ENCODE results near the gene SHISA4.
A peak's percentile ranks its signal among the peaks of the same experiment; 100 is the strongest.
"Not testable (repeated sequence)": the region's sequence is repeated elsewhere in the genome, so short reads cannot be mapped to it uniquely, and the experiment has no call there.

Gene SHISA4

GRCh38 chr1:201898992-201899391 lies 10.3 kb downstream of the SHISA4 start:
- no peak for DNase-seq (ENCODE audit: low spot score)

- no peak for DNase-seq (ENCODE audit: low spot score)
Measured at GRCh38 chr1:201899683-201900429, 11.2 kb downstream of the SHISA4 start.

- DNase-seq (ENCODE audit: low spot score) = no peak
Measured at GRCh38 chr1:201900476-201900875, 11.8 kb downstream of the SHISA4 start.

GRCh38 chr1:201901036-201901435 lies 12.3 kb downstream of the SHISA4 start:
- not testable (repeated sequence) for DNase-seq (ENCODE audit: low spot score)

- no peak for DNase-seq (ENCODE audit: low spot score)
Measured at GRCh38 chr1:201902198-201902597, 13.5 kb downstream of the SHISA4 start.

- DNase-seq (ENCODE audit: low spot score) = no peak
Measured at GRCh38 chr1:201903135-201903534, 14.4 kb downstream of the SHISA4 start.

GRCh38 chr1:201904579-201904978 lies 15.9 kb downstream of the SHISA4 start:
- DNase-seq (ENCODE audit: low spot score) = no peak

GRCh38 chr1:201905234-201905890 lies 16.7 kb downstream of the SHISA4 start:
- DNase-seq (ENCODE audit: low spot score) = no peak

- no peak for DNase-seq (ENCODE audit: low spot score)
Measured at GRCh38 chr1:201906336-201906735, 17.6 kb downstream of the SHISA4 start.

- no peak for DNase-seq (ENCODE audit: low spot score)
Measured at GRCh38 chr1:201907621-201908020, 18.9 kb downstream of the SHISA4 start.

GRCh38 chr1:201911826-201912571 lies 23.3 kb downstream of the SHISA4 start:
- no peak for DNase-seq (ENCODE audit: low spot score)

- no peak for DNase-seq (ENCODE audit: low spot score)
Measured at GRCh38 chr1:201912832-201913231, 24.1 kb downstream of the SHISA4 start.

- DNase-seq (ENCODE audit: low spot score) = no peak
Measured at GRCh38 chr1:201914456-201915235, 25.9 kb downstream of the SHISA4 start.

GRCh38 chr1:201916649-201917249 lies 28.1 kb downstream of the SHISA4 start:
- peak; percentile 63 for DNase-seq (ENCODE audit: low spot score)

GRCh38 chr1:201917362-201918033 lies 28.8 kb downstream of the SHISA4 start:
- DNase-seq (ENCODE audit: low spot score) = no peak

- no peak for DNase-seq (ENCODE audit: low spot score)
Measured at GRCh38 chr1:201918343-201918742, 29.6 kb downstream of the SHISA4 start.

GRCh38 chr1:201921952-201922558 lies 33.4 kb downstream of the SHISA4 start:
- DNase-seq (ENCODE audit: low spot score) = no peak

GRCh38 chr1:201925301-201925567 lies 36.5 kb downstream of the SHISA4 start:
- no peak for DNase-seq (ENCODE audit: low spot score)

GRCh38 chr1:201925981-201926645 lies 37.4 kb downstream of the SHISA4 start:
- DNase-seq (ENCODE audit: low spot score) = no peak

- no peak for DNase-seq (ENCODE audit: low spot score)
Measured at GRCh38 chr1:201928266-201928665, 39.6 kb downstream of the SHISA4 start.
